ENCODE results near the gene PLAC9.
"Not testable (repeated sequence)": the region's sequence is repeated elsewhere in the genome, so short reads cannot be mapped to it uniquely, and the experiment has no call there.

PLAC9 gene

GRCh38 chr10:80132299-80133139 is at the start of gene PLAC9:
PLAC9 (plus strand) TSS chr10:80132730; CDS start chr10:80132763, 33 bp downstream.
- DNase-seq: no peak

DNA sequence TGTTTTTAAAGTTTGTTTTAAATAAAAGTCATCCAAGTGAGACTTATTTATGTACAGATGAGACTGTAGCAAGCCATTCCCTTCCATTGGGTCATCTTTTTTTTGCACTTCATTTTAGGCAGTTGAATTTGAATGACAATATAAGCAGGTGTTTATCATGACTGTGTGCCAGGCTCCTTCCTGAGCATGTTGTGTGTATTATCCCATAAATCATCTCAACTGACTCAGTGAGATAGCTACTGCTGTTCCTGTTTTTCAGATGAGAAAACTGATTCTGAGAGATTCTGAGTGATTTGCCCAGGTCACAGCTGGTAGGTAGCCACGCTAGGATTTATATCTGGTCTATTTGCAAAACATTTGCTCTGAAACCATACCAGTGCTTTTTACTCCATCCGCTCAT is 42.4 kb upstream of the PLAC9 start:
- no peak for DNase-seq

DNA sequence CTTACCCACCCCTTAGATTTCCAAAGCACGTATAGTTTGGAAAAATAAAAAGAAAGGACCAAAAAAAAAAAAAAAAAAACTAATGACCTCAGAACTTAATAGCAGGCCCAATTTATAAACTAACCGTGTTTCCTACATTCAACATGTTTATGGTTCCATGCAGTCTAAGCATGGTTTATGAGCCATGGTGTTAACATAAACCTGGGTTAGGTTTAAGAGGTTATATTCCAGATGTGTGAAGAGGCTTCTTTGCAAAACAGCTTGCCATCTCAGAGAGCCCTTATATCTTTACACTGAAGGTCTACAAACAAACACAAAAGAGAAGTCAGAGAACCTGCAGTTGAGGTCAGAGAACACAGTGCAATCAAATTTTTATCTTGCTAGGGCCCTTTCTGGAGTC is 38.3 kb upstream of the PLAC9 start:
- no peak for DNase-seq

DNA sequence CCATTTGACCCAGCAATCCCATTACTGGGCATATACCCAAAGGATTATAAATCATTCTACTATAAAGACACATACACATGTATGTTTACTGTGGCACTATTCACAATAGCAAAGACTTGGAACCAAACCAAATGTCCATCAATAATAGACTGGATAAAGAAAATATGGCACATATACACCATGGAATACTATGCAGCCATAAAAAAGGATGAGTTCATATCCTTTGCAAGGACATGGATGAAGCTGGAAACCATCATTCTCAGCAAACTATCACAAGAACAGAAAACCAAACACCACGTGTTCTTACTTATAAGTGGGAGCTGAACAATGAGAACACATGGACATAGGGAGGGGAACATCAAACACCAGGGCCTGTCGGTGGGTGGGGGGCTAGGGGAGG is 34.3 kb upstream of the PLAC9 start:
- not testable (repeated sequence) for DNase-seq

DNA sequence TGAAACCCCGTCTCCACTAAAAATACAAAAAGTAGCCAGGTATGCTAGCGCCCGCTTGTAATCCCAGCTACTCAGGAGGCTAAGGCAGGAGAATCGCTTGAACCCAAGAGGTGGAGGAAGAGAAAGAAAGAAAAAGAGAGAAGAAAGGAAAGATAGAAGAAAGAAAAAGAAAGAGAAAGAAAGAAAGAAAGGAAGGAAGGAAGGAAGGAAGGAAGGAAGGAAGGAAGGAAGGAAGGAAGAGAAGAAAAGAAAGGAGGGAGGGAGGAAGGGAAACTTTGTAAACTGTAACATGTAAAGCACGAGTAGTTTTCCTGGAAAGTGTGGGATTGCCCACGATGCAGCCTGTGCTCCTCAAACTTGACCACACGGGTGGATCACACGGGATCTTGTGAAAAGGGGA is 33.2 kb upstream of the PLAC9 start:
- not testable (repeated sequence) for DNase-seq

DNA sequence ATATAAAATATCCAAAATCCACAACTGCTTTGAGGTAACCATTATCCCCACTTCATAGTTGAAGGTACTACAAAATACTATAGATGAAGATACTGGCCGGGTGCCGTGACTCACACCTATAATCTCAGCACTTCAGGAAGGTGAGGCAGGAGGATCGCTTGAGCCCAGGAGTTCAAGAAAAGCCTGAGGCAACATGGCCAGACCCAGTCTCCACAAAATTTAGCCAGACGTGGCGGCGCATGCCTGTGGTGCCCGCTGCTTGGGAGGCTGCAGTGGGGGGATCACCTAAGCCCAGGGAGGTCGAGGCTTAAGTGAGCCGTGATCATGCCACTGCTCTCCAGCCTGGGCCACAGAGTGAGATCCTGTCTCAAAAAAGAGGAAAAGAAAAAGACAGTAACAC is 32.4 kb upstream of the PLAC9 start:
- DNase-seq: no peak

GRCh38 chr10:80100861-80101695 is 31.5 kb upstream of the PLAC9 start:
- DNase-seq: no peak

- DNase-seq: no peak
These were observed 28.2 kb upstream of the PLAC9 start for GRCh38 chr10:80104066-80104926.

DNA sequence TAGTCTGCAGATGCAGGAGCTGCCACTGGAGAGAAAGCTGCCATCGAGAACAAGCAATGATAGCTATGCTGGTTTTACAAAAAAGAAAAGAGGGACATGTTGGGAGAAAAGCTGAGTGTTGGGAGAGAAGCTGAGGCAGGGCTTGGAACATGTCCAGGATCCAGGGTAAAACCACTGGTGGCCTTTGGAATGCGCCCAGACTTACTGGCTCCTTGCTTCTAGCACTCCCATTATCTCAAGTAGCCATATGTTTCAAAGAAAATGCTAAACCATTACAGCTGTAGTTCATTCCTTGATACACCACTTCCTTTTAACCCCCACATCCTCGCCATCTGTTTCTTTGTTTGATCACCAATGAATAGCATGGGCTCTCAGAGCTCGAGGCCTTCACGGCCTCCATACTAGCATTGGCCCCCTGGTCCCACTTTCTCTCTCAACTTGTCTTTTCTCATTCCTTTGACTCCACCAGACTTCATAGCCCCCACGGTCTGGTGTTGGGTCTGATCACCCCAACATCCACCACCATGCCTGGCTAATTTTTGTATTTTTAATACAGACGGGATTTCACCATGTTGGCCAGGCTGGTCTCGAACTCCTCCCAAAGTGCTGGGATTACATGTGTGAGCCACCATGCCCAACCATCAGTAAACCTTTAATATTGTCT is 23.8 kb upstream of the PLAC9 start:
- DNase-seq: no peak

DNA sequence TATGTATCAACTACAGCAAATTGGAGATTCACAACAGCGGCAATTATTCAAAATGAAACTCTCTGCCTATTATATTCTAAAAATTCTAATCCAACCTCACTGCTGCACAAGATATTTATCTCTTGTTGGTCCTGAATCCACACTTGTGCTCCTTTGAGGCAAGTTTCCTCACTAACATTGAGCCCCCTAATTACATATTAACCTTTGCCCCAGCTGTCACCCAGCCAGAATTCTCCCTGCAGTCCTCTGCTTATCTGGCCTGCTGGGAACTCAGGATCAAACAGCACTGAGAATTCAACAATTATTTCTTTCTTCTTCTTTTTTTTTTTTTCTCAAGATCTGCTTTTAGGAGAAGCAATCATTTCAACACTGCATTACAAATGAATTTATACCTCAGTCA is 21.5 kb upstream of the PLAC9 start:
- no peak for DNase-seq

GRCh38 chr10:80118669-80119068 is 13.9 kb upstream of the PLAC9 start:
- no peak for DNase-seq

GRCh38 chr10:80122110-80122710 is 10.3 kb upstream of the PLAC9 start:
- DNase-seq: no peak

DNA sequence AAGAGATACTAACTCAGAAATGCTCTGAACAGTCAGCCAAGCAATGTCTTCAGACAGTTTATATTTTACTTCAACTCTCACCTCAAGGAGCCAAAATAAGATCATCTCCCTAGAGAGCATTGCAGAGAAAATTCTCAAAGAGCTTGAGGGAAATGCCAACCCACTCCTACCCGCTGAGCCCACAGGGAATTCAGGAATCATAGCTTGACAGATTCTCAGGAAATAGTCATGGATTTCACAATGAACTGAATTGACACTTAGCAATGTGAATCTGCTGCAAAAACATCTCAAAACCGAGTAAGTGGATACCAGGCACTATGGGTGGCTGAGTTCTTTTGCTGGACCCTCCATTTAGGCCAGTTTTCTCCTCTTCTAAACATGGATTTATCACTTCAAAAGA is 9.8 kb upstream of the PLAC9 start:
- DNase-seq: no peak

DNA sequence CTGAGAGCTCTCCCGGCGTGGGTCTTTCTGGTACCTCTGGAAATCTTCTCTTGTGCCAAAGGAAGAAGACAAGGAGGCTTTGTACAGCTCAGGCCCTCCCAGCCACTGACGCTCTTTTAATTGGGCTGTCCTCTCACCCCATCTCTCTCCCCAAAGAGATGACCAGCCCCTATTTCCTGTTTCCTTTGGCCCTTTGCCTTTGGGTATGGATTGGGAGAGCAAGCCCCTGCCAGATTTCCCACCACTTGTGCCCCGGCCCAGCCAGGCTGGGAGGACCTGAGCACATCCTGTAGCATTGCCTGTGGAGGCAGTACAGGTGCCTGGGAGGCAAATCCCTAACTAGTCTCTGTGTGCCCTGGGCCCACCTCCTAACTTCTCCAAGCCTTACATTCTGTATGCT is 5.7 kb upstream of the PLAC9 start:
- no peak for DNase-seq

- no peak for DNase-seq
These were observed 1.0 kb upstream of the PLAC9 start for GRCh38 chr10:80131499-80131901.

GRCh38 chr10:80133206-80133605 is 676 bp downstream of the PLAC9 start:
- no peak for DNase-seq

DNA sequence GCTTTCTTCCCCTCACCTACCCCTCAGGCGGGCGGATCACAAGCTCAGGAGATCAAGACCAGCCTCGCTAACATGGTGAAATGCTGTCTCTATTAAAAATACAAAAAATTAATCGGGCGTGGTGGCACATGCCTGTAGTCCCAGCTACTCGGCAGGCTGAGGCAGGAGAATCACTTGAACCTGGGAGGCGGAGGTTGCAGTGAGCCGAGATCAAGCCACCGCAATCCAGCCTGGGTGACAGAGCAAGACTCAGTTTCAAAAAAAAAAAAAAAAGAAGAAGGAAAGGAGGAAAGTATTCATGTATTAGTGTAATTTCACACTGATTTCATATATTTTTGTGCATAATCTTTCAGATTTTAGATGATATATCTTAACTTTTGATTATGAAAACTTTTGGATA is 1.2 kb downstream of the PLAC9 start:
- DNase-seq: not testable (repeated sequence)

- no peak for DNase-seq
These were observed 3.6 kb downstream of the PLAC9 start for GRCh38 chr10:80136134-80136571.

- no peak for DNase-seq
These were observed 4.7 kb downstream of the PLAC9 start for GRCh38 chr10:80137031-80137862.

DNA sequence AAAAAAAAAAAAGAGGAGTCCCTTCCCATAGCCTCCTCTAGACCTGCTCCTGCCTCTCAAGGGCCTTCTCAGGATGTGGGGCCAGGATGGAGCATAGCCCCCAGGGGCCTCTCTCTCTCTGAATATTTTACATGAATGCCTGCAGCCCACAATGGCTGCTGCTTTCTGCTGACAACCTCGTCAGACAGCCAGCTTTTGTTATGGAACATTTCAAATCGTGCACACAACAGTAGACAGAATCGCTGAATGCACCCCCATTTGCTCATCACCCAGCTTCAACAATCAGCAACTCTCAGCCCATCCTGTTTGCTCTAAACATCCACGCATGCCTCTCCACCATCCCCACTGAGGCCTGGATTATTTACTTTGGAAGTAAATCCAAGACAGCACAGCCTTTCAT is 5.4 kb downstream of the PLAC9 start:
- no peak for DNase-seq

GRCh38 chr10:80139265-80139664 is 6.7 kb downstream of the PLAC9 start:
- no peak for DNase-seq

All from GF-D8 (cell line).